H9 (cell line): ENCODE data around the gene CCDC57. TPM values are rescaled to one million over a fixed set of nuclear protein-coding genes. Genes with fewer than 3 reads are reported as not detected.

Source experiments
- DNase-seq: peaks from one replicate; pipeline ENCODE4 v3.0.0-alpha.2; 2017
- H2AFZ ChIP-seq: one replicate; pipeline ENCODE4 v1.6.1; 2013; ENCODE audit warnings: mild to moderate bottlenecking, low read length, control low read depth, moderate library complexity
- H2AK5ac ChIP-seq: 2 replicates; pipeline ENCODE4 v1.6.1; 2013; ENCODE audit warnings: low read length, control low read depth, mixed read lengths; ENCODE audit not compliant: insufficient read length
- H2BK120ac ChIP-seq: one replicate; pipeline ENCODE4 v1.6.1; 2013; ENCODE audit warnings: low read depth, mild to moderate bottlenecking, low read length, control low read depth, inconsistent platforms; ENCODE audit not compliant: poor library complexity, severe bottlenecking
- H2BK12ac ChIP-seq: 2 replicates; pipeline ENCODE4 v1.6.1; 2013; ENCODE audit warnings: low read length, control low read depth, mixed read lengths, low read depth; ENCODE audit not compliant: insufficient read length
- H2BK15ac ChIP-seq: 2 replicates; pipeline ENCODE4 v1.6.1; 2013; ENCODE audit warnings: low read depth, low read length, control low read depth
- H2BK20ac ChIP-seq: one replicate; pipeline ENCODE4 v1.6.1; 2013; ENCODE audit warnings: low read depth, mild to moderate bottlenecking, low read length, control low read depth, inconsistent platforms; ENCODE audit not compliant: poor library complexity, severe bottlenecking
- H2BK5ac ChIP-seq: 2 replicates; pipeline ENCODE4 v1.6.1; 2013; ENCODE audit warnings: low read length, control low read depth, mixed read lengths; ENCODE audit not compliant: insufficient read length
- H3K14ac ChIP-seq: 2 replicates; pipeline ENCODE4 v1.6.1; 2013; ENCODE audit warnings: low read length, control low read depth; ENCODE audit not compliant: insufficient read depth
- H3K18ac ChIP-seq: 2 replicates; pipeline ENCODE4 v1.6.1; 2013; ENCODE audit warnings: low read depth, mild to moderate bottlenecking, mixed read lengths, low read length, control low read depth; ENCODE audit not compliant: insufficient read length
- H3K23ac ChIP-seq: 2 replicates; pipeline ENCODE4 v1.6.1; 2013; ENCODE audit warnings: low read length, control low read depth, mixed read lengths, low read depth; ENCODE audit not compliant: insufficient read length
- H3K23me2 ChIP-seq: 2 replicates; pipeline ENCODE4 v1.6.1; 2013; ENCODE audit warnings: low read depth, mild to moderate bottlenecking, mixed read lengths, low read length, control low read depth; ENCODE audit not compliant: insufficient read length, poor library complexity, severe bottlenecking
- H3K27ac ChIP-seq: 2 replicates; pipeline ENCODE4 v1.5.1; 2013; ENCODE audit warnings: low read length, control low read depth, mixed read lengths, low read depth; ENCODE audit not compliant: insufficient read length
- H3K27me3 ChIP-seq: 2 replicates; pipeline ENCODE4 v1.6.1; 2013; ENCODE audit warnings: low read length, control low read depth, inconsistent platforms; ENCODE audit not compliant: insufficient read depth
- H3K4ac ChIP-seq: 2 replicates; pipeline ENCODE4 v1.6.1; 2013; ENCODE audit warnings: low read depth, mild to moderate bottlenecking, control low read depth, inconsistent platforms, low read length, moderate library complexity
- H3K4me1 ChIP-seq: 2 replicates; pipeline ENCODE4 v1.6.1; 2013; ENCODE audit warnings: low read length, control low read depth, inconsistent platforms; ENCODE audit not compliant: insufficient read depth
- H3K4me2 ChIP-seq: 2 replicates; pipeline ENCODE4 v1.6.1; 2013; ENCODE audit warnings: low read length, control low read depth, mixed read lengths; ENCODE audit not compliant: insufficient read length, insufficient read depth
- H3K56ac ChIP-seq: 2 replicates; pipeline ENCODE4 v1.6.1; 2013; ENCODE audit warnings: low read depth, mild to moderate bottlenecking, mixed read lengths, low read length, control low read depth; ENCODE audit not compliant: insufficient read length
- H3K79me1 ChIP-seq: 2 replicates; pipeline ENCODE4 v1.6.1; 2013; ENCODE audit warnings: low read depth, mild to moderate bottlenecking, moderate library complexity, low read length, control low read depth, inconsistent platforms; ENCODE audit not compliant: insufficient read depth, poor library complexity, severe bottlenecking
- H3K79me2 ChIP-seq: 2 replicates; pipeline ENCODE4 v1.6.1; 2013; ENCODE audit warnings: low read length, control low read depth, inconsistent platforms; ENCODE audit not compliant: insufficient read depth
- H3K9ac ChIP-seq: 2 replicates; pipeline ENCODE4 v1.6.1; 2013; ENCODE audit warnings: low read length, control low read depth, mixed read lengths; ENCODE audit not compliant: insufficient read length; ENCODE audit errors: extremely low read depth
- H3K9me3 ChIP-seq: one replicate; pipeline ENCODE4 v1.6.1; 2013; ENCODE audit warnings: low read depth, low read length, inconsistent platforms; ENCODE audit not compliant: control insufficient read depth
- H3T11ph ChIP-seq: one replicate; pipeline ENCODE4 v1.6.1; 2013; ENCODE audit warnings: mild to moderate bottlenecking, low read length, control low read depth, inconsistent platforms
- H4K20me1 ChIP-seq: one replicate; pipeline ENCODE4 v1.6.1; 2013; ENCODE audit not compliant: control insufficient read depth, insufficient read length, insufficient read depth
- H4K5ac ChIP-seq: 2 replicates; pipeline ENCODE4 v1.6.1; 2013; ENCODE audit warnings: low read depth, mild to moderate bottlenecking, mixed read lengths, low read length, control low read depth; ENCODE audit not compliant: insufficient read length
- H4K8ac ChIP-seq: replicated peaks from 2 replicates; pipeline ENCODE4 v1.6.1; 2013; ENCODE audit warnings: low read length, control low read depth, mixed read lengths, low read depth; ENCODE audit not compliant: insufficient read length
- H4K91ac ChIP-seq: 2 replicates; pipeline ENCODE4 v1.6.1; 2013; ENCODE audit warnings: low read depth, mild to moderate bottlenecking, moderate library complexity, mixed read lengths, low read length, control low read depth; ENCODE audit not compliant: insufficient read length
- H3K27ac Mint-ChIP-seq, 3 experiments: 2 replicates in 2 of 3; 3 replicates in 1 of 3; pipeline ENCODE4 v1.8.0; 2020 to 2021; ENCODE audit warnings: mixed read lengths in 3 of 3, mild to moderate bottlenecking in 1 of 3, moderate library complexity in 1 of 3
- H3K27me3 Mint-ChIP-seq: 2 replicates; pipeline ENCODE4 v1.8.0; 2021; ENCODE audit warnings: low read depth, mild to moderate bottlenecking, moderate library complexity, mixed read lengths
- H3K36me3 Mint-ChIP-seq, 3 experiments: 2 replicates in 2 of 3; 3 replicates in 1 of 3; pipeline ENCODE4 v1.8.0; 2020 to 2021; ENCODE audit warnings: low read depth in 3 of 3, mixed read lengths in 3 of 3; ENCODE audit not compliant: insufficient read depth in 1 of 3
- H3K4me1 Mint-ChIP-seq, 2 experiments: 2 replicates each; pipeline ENCODE4 v1.8.0; 2020; ENCODE audit warnings: mixed read lengths in 2 of 2
- H3K4me3 Mint-ChIP-seq, 2 experiments: 2 replicates in 1 of 2; 3 replicates in 1 of 2; pipeline ENCODE4 v1.8.0; 2020 to 2021; ENCODE audit warnings: mild to moderate bottlenecking in 2 of 2, mixed read lengths in 2 of 2, moderate library complexity in 1 of 2
- H3K9me3 Mint-ChIP-seq, 2 experiments: 2 replicates in 1 of 2; 3 replicates in 1 of 2; pipeline ENCODE4 v1.8.0; 2020; ENCODE audit warnings: mild to moderate bottlenecking in 2 of 2, mixed read lengths in 2 of 2, moderate library complexity in 1 of 2
- WGBS: extraction: QIAGEN DNeasy Blood & Tissue Kit; methylation state at CpG from one replicate; pipeline ENCODE4 v1.1.7; 2013; ENCODE audit warnings: missing lambda C conversion rate, low lambda C conversion rate, mixed read lengths; ENCODE audit not compliant: insufficient read length; ENCODE audit errors: extremely low coverage; 5-methylcytosine and 5-hydroxymethylcytosine counted together
- total RNA-seq: library from RNA; stranded (reverse); gene quantifications from 2 replicates; pipeline ENCODE4 v1.2.1, GENCODE V29; 2021
- TF ChIP-seq, protein P1 (sequence below): fragments of 200-600 bp; sonication (generic); conservative IDR thresholded peaks from 3 replicates; pipeline ENCODE4 v1.8.0; 2021; ENCODE audit warnings: antibody characterized with exemption, mild to moderate bottlenecking

The CCDC57 gene
- total RNA-seq, 1 experiment from 2014 or later = 11.0 TPM

DNA sequence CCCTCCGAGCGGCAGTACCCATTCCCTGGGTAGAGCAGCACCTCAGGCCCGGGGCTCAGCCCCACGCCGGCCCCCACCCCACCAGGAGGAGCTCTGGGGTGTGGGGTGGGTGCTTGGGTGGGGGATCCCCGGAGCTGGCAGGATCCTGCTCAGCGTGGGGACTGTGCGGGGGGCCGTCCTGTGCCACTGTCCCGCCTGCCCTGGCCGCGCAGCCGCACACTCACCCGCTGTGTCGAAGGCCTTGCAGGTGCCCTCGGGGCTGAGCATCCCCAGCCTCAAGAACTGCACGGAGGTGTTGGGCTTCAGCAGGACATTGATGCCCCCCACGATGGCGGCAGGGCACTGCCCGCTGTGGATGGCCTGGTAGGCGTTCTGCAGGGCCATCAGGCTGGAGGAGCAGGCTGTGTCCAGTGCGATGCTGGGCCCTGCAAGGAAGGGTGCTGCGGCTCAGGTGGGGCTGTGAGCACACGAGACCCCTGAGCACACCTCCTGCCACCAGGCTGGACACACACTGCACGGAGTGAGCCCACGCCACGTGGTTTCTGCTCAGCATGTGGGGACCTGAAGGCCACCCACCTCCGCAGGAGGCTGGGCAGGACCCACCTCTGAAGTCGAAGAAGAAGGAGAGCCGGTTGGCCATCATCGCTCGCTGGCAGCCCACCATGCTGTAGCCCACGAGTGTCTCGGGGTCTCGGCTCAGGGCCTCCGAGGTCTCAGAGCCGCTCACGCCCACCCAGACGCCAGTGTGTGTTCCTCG lies 119.5 kb downstream of the CCDC57 start:
- H3K27ac Mint-ChIP-seq = peak overlapping the region in 2 of 3 experiments; percentile 83 to 91; a peak in 2 of 7 replicates
- H3K23ac ChIP-seq = no peak overlapping the region
- no peak overlapping the region for H3K18ac ChIP-seq
- H2BK5ac ChIP-seq = no peak overlapping the region
- no peaks in the 10 kb centered on the region for H3K9me3 Mint-ChIP-seq
- H4K5ac ChIP-seq = no peak overlapping the region
- H4K20me1 ChIP-seq = no peaks in the 10 kb centered on the region
- no peak for DNase-seq
- H4K8ac ChIP-seq = no peak overlapping the region
- H2BK12ac ChIP-seq = no peak overlapping the region
- no peak overlapping the region for H3K27ac ChIP-seq
- no peak overlapping the region for H2BK20ac ChIP-seq
- H2AFZ ChIP-seq = no peak overlapping the region
- no peak overlapping the region for H3K56ac ChIP-seq
- no peak overlapping the region for H3K4me3 Mint-ChIP-seq
- no peaks in the 10 kb centered on the region for H3K4me1 ChIP-seq
- no peak overlapping the region for H2BK120ac ChIP-seq
- no peaks in the 10 kb centered on the region for H3K27me3 ChIP-seq
- H3K79me1 ChIP-seq = peaks cover 13% of the 10 kb centered on the region
- H2AK5ac ChIP-seq = no peak overlapping the region
- H3K79me2 ChIP-seq = peaks cover 20% of the 10 kb centered on the region; the same call in 1 of the 2 replicates
- H3K9ac ChIP-seq = no peak overlapping the region
- no peak overlapping the region for H3K14ac ChIP-seq
- no peak overlapping the region for H3K4ac ChIP-seq
- no peaks in the 10 kb centered on the region for H3K9me3 ChIP-seq
- WGBS = no CpG with 5 or more reads among the region's 40 CpGs
- H3K36me3 Mint-ChIP-seq = peaks cover 21 to 63% (median 54%) of the 10 kb centered on the region in 3 experiments; a peak in 6 of 7 replicates
- H4K91ac ChIP-seq = no peak overlapping the region
- no peak overlapping the region for H3K4me2 ChIP-seq
- peaks cover 1 to 10% of the 10 kb centered on the region in 2 experiments; a peak in 2 of 4 replicates for H3K4me1 Mint-ChIP-seq
- H3K23me2 ChIP-seq = peaks cover 8% of the 10 kb centered on the region
- no peak overlapping the region for H3T11ph ChIP-seq
- TF ChIP-seq, protein P1, sequence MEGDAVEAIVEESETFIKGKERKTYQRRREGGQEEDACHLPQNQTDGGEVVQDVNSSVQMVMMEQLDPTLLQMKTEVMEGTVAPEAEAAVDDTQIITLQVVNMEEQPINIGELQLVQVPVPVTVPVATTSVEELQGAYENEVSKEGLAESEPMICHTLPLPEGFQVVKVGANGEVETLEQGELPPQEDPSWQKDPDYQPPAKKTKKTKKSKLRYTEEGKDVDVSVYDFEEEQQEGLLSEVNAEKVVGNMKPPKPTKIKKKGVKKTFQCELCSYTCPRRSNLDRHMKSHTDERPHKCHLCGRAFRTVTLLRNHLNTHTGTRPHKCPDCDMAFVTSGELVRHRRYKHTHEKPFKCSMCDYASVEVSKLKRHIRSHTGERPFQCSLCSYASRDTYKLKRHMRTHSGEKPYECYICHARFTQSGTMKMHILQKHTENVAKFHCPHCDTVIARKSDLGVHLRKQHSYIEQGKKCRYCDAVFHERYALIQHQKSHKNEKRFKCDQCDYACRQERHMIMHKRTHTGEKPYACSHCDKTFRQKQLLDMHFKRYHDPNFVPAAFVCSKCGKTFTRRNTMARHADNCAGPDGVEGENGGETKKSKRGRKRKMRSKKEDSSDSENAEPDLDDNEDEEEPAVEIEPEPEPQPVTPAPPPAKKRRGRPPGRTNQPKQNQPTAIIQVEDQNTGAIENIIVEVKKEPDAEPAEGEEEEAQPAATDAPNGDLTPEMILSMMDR = no peak
- H3K27me3 Mint-ChIP-seq = no peaks in the 10 kb centered on the region
- H2BK15ac ChIP-seq = no peak overlapping the region
